ENCODE measurements around the gene DNAJB11.

DNAJB11 gene

GRCh38 chr3:186599142-186599784 is 28.7 kb downstream of the DNAJB11 start:
- Mint-ChIP-seq H3K27me3 (peaks cover 16% of the 10 kb centered on the region), H3K4me3 (no peak overlapping the region), H3K27ac (no peak overlapping the region), H3K9me3 (no peaks in the 10 kb centered on the region), H3K4me1 (no peaks in the 10 kb centered on the region)
- ATAC-seq (no peak), DNase-seq (no peak)

- Mint-ChIP-seq H3K4me3 (no peak overlapping the region), H3K27ac (no peak overlapping the region), H3K9me3 (no peaks in the 10 kb centered on the region), H3K27me3 (peaks cover 22% of the 10 kb centered on the region), H3K4me1 (no peaks in the 10 kb centered on the region)
- no peak for DNase-seq
- ATAC-seq = no peak
Observed at GRCh38 chr3:186599785-186600166, 29.3 kb downstream of the DNAJB11 start.

- Mint-ChIP-seq H3K27me3 (peaks cover 25% of the 10 kb centered on the region), H3K4me3 (no peak overlapping the region), H3K27ac (no peak overlapping the region), H3K4me1 (no peaks in the 10 kb centered on the region), H3K9me3 (no peaks in the 10 kb centered on the region)
- DNase-seq = no peak
- ATAC-seq = no peak
Observed at GRCh38 chr3:186600896-186601295, 30.4 kb downstream of the DNAJB11 start.

GRCh38 chr3:186603159-186603558 is 32.6 kb downstream of the DNAJB11 start:
- Mint-ChIP-seq H3K4me1 (no peaks in the 10 kb centered on the region), H3K27ac (no peak overlapping the region), H3K27me3 (peaks cover 20% of the 10 kb centered on the region), H3K4me3 (no peak overlapping the region), H3K9me3 (no peaks in the 10 kb centered on the region)
- no peak for ATAC-seq
- no peak for DNase-seq

GRCh38 chr3:186605078-186605477 is 34.6 kb downstream of the DNAJB11 start:
- no peak overlapping the region for H3K27ac Mint-ChIP-seq
- ATAC-seq = no peak
- H3K9me3 Mint-ChIP-seq = no peaks in the 10 kb centered on the region
- no peak for DNase-seq
- H3K4me1 Mint-ChIP-seq = no peaks in the 10 kb centered on the region
- peaks cover 20% of the 10 kb centered on the region for H3K27me3 Mint-ChIP-seq
- no peak overlapping the region for H3K4me3 Mint-ChIP-seq

GRCh38 chr3:186605561-186606545 is 35.3 kb downstream of the DNAJB11 start:
- Mint-ChIP-seq H3K4me3 (no peak overlapping the region), H3K27ac (no peak overlapping the region), H3K27me3 (peaks cover 20% of the 10 kb centered on the region), H3K9me3 (no peaks in the 10 kb centered on the region), H3K4me1 (no peaks in the 10 kb centered on the region)
- ATAC-seq (no peak), DNase-seq (no peak)

- no peaks in the 10 kb centered on the region for H3K4me1 Mint-ChIP-seq
- DNase-seq (no peak), ATAC-seq (no peak)
- H3K4me3 Mint-ChIP-seq = no peak overlapping the region
- H3K9me3 Mint-ChIP-seq = no peaks in the 10 kb centered on the region
- peaks cover 35% of the 10 kb centered on the region for H3K27me3 Mint-ChIP-seq
- no peak overlapping the region for H3K27ac Mint-ChIP-seq
Observed at GRCh38 chr3:186608624-186609215, 38.2 kb downstream of the DNAJB11 start.

GRCh38 chr3:186609247-186609868 is 38.8 kb downstream of the DNAJB11 start:
- Mint-ChIP-seq H3K4me3 (no peak overlapping the region), H3K9me3 (no peaks in the 10 kb centered on the region), H3K27me3 (peaks cover 37% of the 10 kb centered on the region), H3K4me1 (no peaks in the 10 kb centered on the region), H3K27ac (peak overlapping the region in 1 of 2 donors; percentile 67)
- no peak for DNase-seq
- peak; percentile 72 for ATAC-seq

GRCh38 chr3:186612065-186612464 is 41.5 kb downstream of the DNAJB11 start:
- Mint-ChIP-seq H3K9me3 (no peaks in the 10 kb centered on the region), H3K27ac (no peak overlapping the region), H3K4me1 (peaks cover 16% of the 10 kb centered on the region), H3K27me3 (peaks cover 40% of the 10 kb centered on the region), H3K4me3 (no peak overlapping the region)
- no peak for DNase-seq
- ATAC-seq = no peak

- DNase-seq (no peak), ATAC-seq (no peak)
- H3K27me3 Mint-ChIP-seq = peaks cover 49% of the 10 kb centered on the region
- no peak within 1 kb of the TSS for H3K4me3 Mint-ChIP-seq
- H3K9me3 Mint-ChIP-seq = no peaks in the 10 kb centered on the region
- peaks cover 23% of the 10 kb centered on the region for H3K4me1 Mint-ChIP-seq
- no peak within 1 kb of the TSS for H3K27ac Mint-ChIP-seq
Observed at GRCh38 chr3:186612721-186613636, 42.5 kb downstream of the DNAJB11 start, which contains the start of gene AHSG. TSS of gene AHSG (plus strand) at chr3:186613060. CDS start at chr3:186613142, 82 bp downstream.

- Mint-ChIP-seq H3K9me3 (no peaks in the 10 kb centered on the region), H3K27ac (no peak overlapping the region), H3K27me3 (peaks cover 57% of the 10 kb centered on the region), H3K4me3 (no peak overlapping the region), H3K4me1 (peaks cover 23% of the 10 kb centered on the region)
- ATAC-seq (no peak), DNase-seq (no peak)
Observed at GRCh38 chr3:186613637-186614265, 43.2 kb downstream of the DNAJB11 start.

GRCh38 chr3:186614266-186614596 is 43.7 kb downstream of the DNAJB11 start:
- Mint-ChIP-seq H3K27me3 (peaks cover 58% of the 10 kb centered on the region), H3K4me3 (peak overlapping the region; percentile 30 to 34), H3K9me3 (no peaks in the 10 kb centered on the region), H3K27ac (no peak overlapping the region), H3K4me1 (peaks cover 23% of the 10 kb centered on the region)
- ATAC-seq (no peak), DNase-seq (no peak)

GRCh38 chr3:186614597-186615483 is 44.3 kb downstream of the DNAJB11 start:
- Mint-ChIP-seq H3K4me1 (peaks cover 23% of the 10 kb centered on the region), H3K27me3 (peaks cover 58% of the 10 kb centered on the region), H3K27ac (no peak overlapping the region), H3K9me3 (no peaks in the 10 kb centered on the region), H3K4me3 (peak overlapping the region; percentile 30 to 34)
- peak; percentile 74 to 75 for DNase-seq
- ATAC-seq = peak; percentile 43

- peaks cover 23% of the 10 kb centered on the region for H3K4me1 Mint-ChIP-seq
- no peak overlapping the region for H3K27ac Mint-ChIP-seq
- DNase-seq (no peak), ATAC-seq (no peak)
- H3K9me3 Mint-ChIP-seq = no peaks in the 10 kb centered on the region
- no peak overlapping the region for H3K4me3 Mint-ChIP-seq
- H3K27me3 Mint-ChIP-seq = peaks cover 64% of the 10 kb centered on the region
Observed at GRCh38 chr3:186616299-186616617, 45.7 kb downstream of the DNAJB11 start.

Measured in stimulated activated naive CD8-positive, alpha-beta T cell treated with anti-CD3 and anti-CD28 coated beads, Interleukin-15, amount 100 ng/mL, for 72 hours (primary cell).